K562 (cell line): ENCODE results near the gene TRIM24. TPM values are rescaled to one million over a fixed set of nuclear protein-coding genes. Genes with fewer than 3 reads are reported as not detected.

Experiments
- CGGBP1 ChIP-seq: fragments of 250-450 bp; sonication (Bioruptor Pico); IDR thresholded peaks from 2 replicates; pipeline ENCODE4 v1.9.0; 2021; ENCODE audit warnings: mild to moderate bottlenecking
- GATAD2B ChIP-seq: fragments of 450-650 bp; IDR thresholded peaks from 2 replicates; pipeline ENCODE4 v1.6.1; 2017; ENCODE audit warnings: mild to moderate bottlenecking, borderline replicate concordance
- KDM2B ChIP-seq: fragments of 250-450 bp; sonication (Bioruptor Pico); IDR thresholded peaks from 2 replicates; pipeline ENCODE4 v1.8.0; 2021; ENCODE audit warnings: mild to moderate bottlenecking, moderate library complexity
- MBD2 ChIP-seq: sonication (generic); IDR thresholded peaks from 2 replicates; pipeline ENCODE4 v1.6.1; 2016; ENCODE audit warnings: low read depth, borderline replicate concordance
- MGA ChIP-seq: fragments of 450-650 bp; IDR thresholded peaks from 2 replicates; pipeline ENCODE4 v1.6.1; 2016; ENCODE audit warnings: mild to moderate bottlenecking, moderate library complexity
- MNT ChIP-seq, 2 experiments: fragments of 450-650 bp; conservative IDR thresholded peaks; 2 replicates each; pipeline ENCODE4 v1.6.1; 2017; ENCODE audit warnings: mild to moderate bottlenecking in 2 of 2, moderate library complexity in 2 of 2
- NR4A1 ChIP-seq, 2 experiments: fragments of 250-450 bp in 1 of 2; fragments of 450-650 bp in 1 of 2; sonication (Bioruptor Pico) in 1 of 2; IDR thresholded peaks; 2 replicates each; pipeline versions ENCODE4 v1.4.0 to v1.6.1; 2016 to 2020; ENCODE audit warnings: mild to moderate bottlenecking in 2 of 2, missing compliant biosample characterization in 1 of 2, missing genetic modification characterization in 1 of 2, moderate library complexity in 1 of 2
- POLR3A ChIP-seq: IDR thresholded peaks from 2 replicates; pipeline ENCODE4 v1.6.1; 2011; ENCODE audit warnings: borderline replicate concordance, mild to moderate bottlenecking, moderate library complexity; ENCODE audit not compliant: insufficient read length, insufficient read depth; ENCODE audit errors: extremely low read depth
- RAD21 ChIP-seq, 2 experiments: fragments of 250-450 bp in 1 of 2; fragments of 450-650 bp in 1 of 2; sonication (Bioruptor Pico) in 1 of 2; formaldehyde crosslinking in 1 of 2; IDR thresholded peaks in 1 of 2; conservative IDR thresholded peaks in 1 of 2; 2 replicates each; pipeline versions ENCODE4 v1.4.0 to v1.8.0; 2020 to 2022; ENCODE audit warnings: mild to moderate bottlenecking in 2 of 2, moderate library complexity in 1 of 2
- RBBP5 ChIP-seq: fragments of 200-600 bp; sonication (generic); IDR thresholded peaks from 2 replicates; pipeline ENCODE4 v1.6.1; 2012; ENCODE audit warnings: borderline replicate concordance, mild to moderate bottlenecking, low read length, control low read depth, inconsistent platforms; ENCODE audit not compliant: insufficient read depth, poor library complexity, severe bottlenecking
- TBP ChIP-seq: optimal IDR thresholded peaks from 2 replicates; pipeline ENCODE3; 2011; ENCODE audit warnings: low read depth, low read length, improper control_type of control experiment
- ZBTB7A ChIP-seq: IDR thresholded peaks from 2 replicates; pipeline ENCODE4 v1.6.1; 2011; ENCODE audit warnings: low read depth, mild to moderate bottlenecking, low read length, moderate library complexity, borderline replicate concordance; ENCODE audit not compliant: control insufficient read depth
- ZNF124 ChIP-seq: sonication (generic); formaldehyde crosslinking; IDR thresholded peaks from 2 replicates; pipeline ENCODE4 v1.8.1; 2022; ENCODE audit warnings: missing genetic modification reagents
- polyA plus RNA-seq, 8 experiments: library from polyadenylated mRNA; depleted of rRNA in 4 of 8; stranded (reverse) in 5 of 8; unstranded in 3 of 8; fragments of >200 nt; fragmentation: Nextera tagmentation in 2 of 8; fragmentation: Illumina TruSeq in 1 of 8; extraction: Ambion mirVana in 2 of 8; extraction: Trizol in 1 of 8; gene quantifications; 2 replicates each; pipeline versions ENCODE4 v1.2.1 to v1.2.3, GENCODE V29; 2011 to 2014; ENCODE audit warnings: inconsistent platforms in 1 of 8, missing spikeins in 1 of 8
- total RNA-seq, 7 experiments: library from RNA; depleted of rRNA in 6 of 7; stranded (reverse); fragments of >200 nt in 6 of 7; fragmentation: Illumina TruSeq in 2 of 7; extraction: Trizol in 2 of 7; gene quantifications; 2 replicates each; pipeline versions ENCODE4 v1.2.1 to v1.2.3, GENCODE V29; 2011 to 2021; ENCODE audit warnings: low replicate concordance in 1 of 7

The TRIM24 gene
- total and polyA plus RNA-seq, 9 of the 15 experiments (the other 6 are each of a cell fraction or from before 2014, with no cell fraction given) = 13.4 to 74.0 (median 41.7) TPM

- TF ChIP-seq RAD21 (CRISPR knock-in tag; conservative IDR thresholded peaks at IDR 0.05 in 1 of 2, IDR thresholded peaks at IDR 0.05 in 1 of 2) = peak; percentile 11 to 14; a peak in 3 of 4 replicates
- no peak for TF ChIP-seq RBBP5
- peak; percentile 81; the same call in 1 of the 2 replicates for TF ChIP-seq MBD2
- peak; percentile 66; the same call in 1 of the 2 replicates for TF ChIP-seq CGGBP1
- peak; percentile 87 for TF ChIP-seq ZBTB7A
- no peak for TF ChIP-seq POLR3A
- peak; percentile 82; the same call in 1 of the 2 replicates for TF ChIP-seq ZNF124 (CRISPR knock-in tag)
- TF ChIP-seq KDM2B (CRISPR knock-in tag) = no peak; the same call in 1 of the 2 replicates
- peak; percentile 29; the same call in 1 of the 2 replicates for TF ChIP-seq MGA
- TF ChIP-seq NR4A1 (CRISPR knock-in tag; IDR thresholded peaks at IDR 0.05) = peak; percentile 10; the same call in 1 of the 2 replicates
- TF ChIP-seq NR4A1 (tag; IDR thresholded peaks at IDR 0.05) = peak; percentile 58; the same call in 1 of the 2 replicates
- 0 out of 2 replicates have a peak, but pooled peaks have one; percentile 87 for TF ChIP-seq GATAD2B
- TF ChIP-seq MNT (conservative IDR thresholded peaks at IDR 0.05) = peak; percentile 25 to 73
- TF ChIP-seq TBP = peak; percentile 80
These were observed at the start of gene TRIM24 (continued) for GRCh38 chr7:138460176-138460648.
